Loucy (cell line): ENCODE results near the gene OR2V1.
"Not testable (repeated sequence)": the region's sequence is repeated elsewhere in the genome, so short reads cannot be mapped to it uniquely, and the experiment has no call there.

Source experiments
- H2AFZ ChIP-seq: fragments of 200-600 bp; sonication (generic); 2 replicates; pipeline ENCODE4 v1.6.0; 2016; ENCODE audit warnings: antibody characterized with exemption, mild to moderate bottlenecking, low read length, moderate library complexity
- H3F3A ChIP-seq: fragments of 200-600 bp; 2 replicates; pipeline ENCODE4 v1.6.0; 2016; ENCODE audit warnings: antibody characterized with exemption, low read depth, mild to moderate bottlenecking
- H3K27me3 ChIP-seq: fragments of 200-600 bp; sonication (generic); 2 replicates; pipeline ENCODE4 v1.6.1; 2014; ENCODE audit warnings: low read length, mild to moderate bottlenecking; ENCODE audit not compliant: insufficient read depth, poor library complexity, severe bottlenecking
- H3K36me3 ChIP-seq: fragments of 200-600 bp; sonication (generic); 2 replicates; pipeline ENCODE4 v1.6.1; 2016; ENCODE audit warnings: low read length; ENCODE audit not compliant: insufficient read depth
- H3K4me1 ChIP-seq: fragments of 200-600 bp; sonication (generic); 2 replicates; pipeline ENCODE4 v1.5.1; 2014; ENCODE audit warnings: low read length, mild to moderate bottlenecking; ENCODE audit not compliant: insufficient read depth, poor library complexity, severe bottlenecking
- H3K4me2 ChIP-seq: fragments of 200-600 bp; sonication (generic); 2 replicates; pipeline ENCODE4 v1.6.0; 2014; ENCODE audit warnings: antibody characterized with exemption, low read length, low read depth, mild to moderate bottlenecking; ENCODE audit not compliant: poor library complexity, severe bottlenecking
- H3K4me3 ChIP-seq: fragments of 200-600 bp; sonication (generic); 2 replicates; pipeline ENCODE4 v1.5.1; 2014; ENCODE audit warnings: low read length, mild to moderate bottlenecking, mixed read lengths; ENCODE audit not compliant: poor library complexity, severe bottlenecking
- H3K79me2 ChIP-seq: fragments of 200-600 bp; sonication (generic); 2 replicates; pipeline ENCODE4 v1.6.1; 2014; ENCODE audit warnings: low read length; ENCODE audit not compliant: insufficient read depth
- H3K9ac ChIP-seq: fragments of 200-600 bp; sonication (generic); 2 replicates; pipeline ENCODE4 v1.6.0; 2014; ENCODE audit warnings: mild to moderate bottlenecking, low read depth, low read length, moderate library complexity; ENCODE audit not compliant: poor library complexity, severe bottlenecking
- H3K9me2 ChIP-seq: fragments of 200-600 bp; sonication (generic); replicated peaks from 2 replicates; pipeline ENCODE4 v1.6.1; 2016; ENCODE audit warnings: low read depth, low read length, mixed read lengths
- H3K9me3 ChIP-seq: fragments of 200-600 bp; sonication (generic); 2 replicates; pipeline ENCODE4 v1.6.1; 2014; ENCODE audit warnings: mild to moderate bottlenecking, antibody characterized with exemption, low read length, low read depth; ENCODE audit not compliant: insufficient read depth
- H4K20me1 ChIP-seq: fragments of 200-600 bp; sonication (generic); 2 replicates; pipeline ENCODE4 v1.6.0; 2014; ENCODE audit warnings: antibody characterized with exemption, low read length, mild to moderate bottlenecking; ENCODE audit not compliant: insufficient read depth, poor library complexity, severe bottlenecking
- EZH2phosphoT487 ChIP-seq: fragments of 200-600 bp; IDR thresholded peaks from 2 replicates; pipeline ENCODE4 v1.6.1; 2018; ENCODE audit warnings: antibody characterized with exemption, mild to moderate bottlenecking, moderate library complexity, borderline replicate concordance
- TF ChIP-seq, protein P1 (sequence below): fragments of 200-600 bp; sonication (generic); conservative IDR thresholded peaks from 2 replicates; pipeline ENCODE4 v1.5.1; 2014; ENCODE audit warnings: mild to moderate bottlenecking, antibody characterized with exemption, low read length

The OR2V1 gene

DNA sequence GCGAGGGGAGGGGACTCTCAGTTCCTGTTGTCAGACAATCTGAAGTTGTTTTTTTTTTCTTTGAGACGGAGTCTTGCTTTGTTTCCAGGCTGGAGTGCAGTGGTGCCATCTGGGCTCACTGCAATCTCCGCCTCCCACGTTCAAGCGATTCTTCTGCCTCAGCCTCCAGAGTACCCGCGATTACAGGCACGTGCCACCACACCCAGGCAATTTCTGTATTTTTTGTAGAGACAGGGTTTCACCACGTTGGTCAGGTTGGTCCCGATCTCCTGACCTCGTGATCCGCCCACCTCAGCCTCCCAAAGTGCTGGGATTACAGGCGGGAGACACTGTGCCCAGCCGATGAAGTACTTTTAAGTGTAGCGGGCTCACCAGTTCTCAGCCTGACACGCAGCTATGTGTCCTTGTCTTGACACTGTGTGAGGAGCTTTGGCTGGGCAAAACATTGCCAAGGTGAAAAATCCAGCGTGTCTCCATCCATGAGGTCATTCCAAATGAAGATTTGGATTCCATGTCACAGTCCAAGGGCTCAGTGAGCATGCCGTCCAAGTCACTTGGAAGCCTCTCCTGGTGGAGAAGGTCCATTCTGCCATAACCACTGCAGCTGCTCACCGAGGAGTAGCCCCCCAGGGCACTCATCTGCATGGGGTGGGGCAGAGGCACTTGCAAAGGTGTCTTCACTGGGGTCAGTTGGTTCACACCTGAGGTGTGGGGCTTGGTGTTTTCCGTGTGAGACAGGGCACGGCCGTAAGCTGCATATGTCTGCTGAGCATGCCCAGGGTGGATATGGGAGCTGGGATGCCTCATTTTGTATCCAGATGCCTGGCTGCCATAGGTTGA, 32.0 kb downstream of the OR2V1 start:
- Histone ChIP-seq H3K4me1 (no peaks in the 10 kb centered on the region), H3K9me3 (no peaks in the 10 kb centered on the region), H3K9ac (no peak overlapping the region), H4K20me1 (no peaks in the 10 kb centered on the region), H3K4me2 (no peak overlapping the region), H3K4me3 (no peak overlapping the region), H3K79me2 (no peaks in the 10 kb centered on the region), H3K9me2 (no peaks in the 10 kb centered on the region), H2AFZ (no peak overlapping the region), H3K36me3 (no peaks in the 10 kb centered on the region), H3K27me3 (no peaks in the 10 kb centered on the region), H3F3A (no peaks in the 10 kb centered on the region)
- TF ChIP-seq EZH2phosphoT487, result no peak
- TF ChIP-seq, protein P1, sequence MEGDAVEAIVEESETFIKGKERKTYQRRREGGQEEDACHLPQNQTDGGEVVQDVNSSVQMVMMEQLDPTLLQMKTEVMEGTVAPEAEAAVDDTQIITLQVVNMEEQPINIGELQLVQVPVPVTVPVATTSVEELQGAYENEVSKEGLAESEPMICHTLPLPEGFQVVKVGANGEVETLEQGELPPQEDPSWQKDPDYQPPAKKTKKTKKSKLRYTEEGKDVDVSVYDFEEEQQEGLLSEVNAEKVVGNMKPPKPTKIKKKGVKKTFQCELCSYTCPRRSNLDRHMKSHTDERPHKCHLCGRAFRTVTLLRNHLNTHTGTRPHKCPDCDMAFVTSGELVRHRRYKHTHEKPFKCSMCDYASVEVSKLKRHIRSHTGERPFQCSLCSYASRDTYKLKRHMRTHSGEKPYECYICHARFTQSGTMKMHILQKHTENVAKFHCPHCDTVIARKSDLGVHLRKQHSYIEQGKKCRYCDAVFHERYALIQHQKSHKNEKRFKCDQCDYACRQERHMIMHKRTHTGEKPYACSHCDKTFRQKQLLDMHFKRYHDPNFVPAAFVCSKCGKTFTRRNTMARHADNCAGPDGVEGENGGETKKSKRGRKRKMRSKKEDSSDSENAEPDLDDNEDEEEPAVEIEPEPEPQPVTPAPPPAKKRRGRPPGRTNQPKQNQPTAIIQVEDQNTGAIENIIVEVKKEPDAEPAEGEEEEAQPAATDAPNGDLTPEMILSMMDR, result no peak

DNA sequence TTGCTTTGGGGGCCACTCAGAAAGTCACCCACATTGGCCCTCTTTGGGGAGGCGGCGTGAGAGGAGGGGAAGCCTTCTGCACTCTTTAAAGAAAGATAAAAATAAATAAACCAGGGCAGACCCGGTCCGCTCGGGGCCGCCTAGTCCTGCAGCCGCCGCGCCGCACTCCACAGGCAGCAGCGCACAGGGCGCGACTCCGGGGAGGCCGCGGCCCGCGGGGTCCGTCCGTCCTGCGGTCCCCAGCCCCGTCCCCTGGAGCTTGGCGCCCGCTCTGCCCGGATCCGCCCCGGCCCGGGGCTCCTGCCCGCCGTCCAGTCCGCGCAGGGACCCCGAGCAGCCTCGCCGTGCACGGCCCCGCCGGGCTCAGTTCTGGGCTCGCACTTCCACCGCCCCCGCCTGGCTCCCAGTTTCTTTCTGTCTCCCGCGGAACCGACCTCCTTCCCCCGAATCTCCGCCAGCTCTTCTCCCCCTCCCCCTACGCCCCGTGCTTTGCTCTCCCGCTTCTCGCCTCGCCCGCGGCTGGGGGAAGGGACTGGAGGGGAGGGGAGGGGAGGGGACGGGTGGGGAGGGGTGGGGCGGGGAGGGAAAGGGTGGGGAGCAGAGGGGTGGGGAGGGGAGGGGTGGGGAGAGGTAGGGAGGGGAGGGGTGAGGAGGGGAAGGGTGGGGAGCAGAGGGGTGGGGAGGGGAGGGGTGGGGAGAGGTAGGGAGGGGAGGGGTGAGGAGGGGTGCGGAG, 33.0 kb downstream of the OR2V1 start:
- not testable (repeated sequence) for H3K79me2 ChIP-seq, H3K4me2 ChIP-seq, H3F3A ChIP-seq, H3K36me3 ChIP-seq, H4K20me1 ChIP-seq, H3K9me2 ChIP-seq, H3K27me3 ChIP-seq, H3K4me1 ChIP-seq, H2AFZ ChIP-seq, H3K4me3 ChIP-seq, H3K9ac ChIP-seq, H3K9me3 ChIP-seq

DNA sequence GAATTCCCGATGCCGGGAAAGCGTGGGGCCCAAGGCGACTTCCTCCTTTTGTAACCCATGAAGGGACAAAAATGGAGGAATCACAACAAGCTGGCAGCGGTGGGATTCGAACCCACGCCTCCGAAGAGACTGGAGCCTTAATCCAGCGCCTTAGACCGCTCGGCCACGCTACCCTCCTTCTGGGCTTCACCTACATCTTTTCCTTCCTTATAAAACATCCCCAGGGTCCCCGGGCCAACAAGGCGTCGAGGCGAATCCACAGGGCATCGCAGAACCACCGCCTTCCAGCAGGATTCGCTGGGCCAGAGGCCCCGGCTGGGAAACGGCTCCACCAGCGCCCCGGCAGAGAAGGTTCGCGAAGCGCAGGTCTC, 33.6 kb downstream of the OR2V1 start:
- not testable (repeated sequence) for H3K9me2 ChIP-seq, H2AFZ ChIP-seq, H3K9me3 ChIP-seq, H3K79me2 ChIP-seq, H3F3A ChIP-seq, H3K27me3 ChIP-seq, H3K36me3 ChIP-seq, H3K4me3 ChIP-seq, H3K9ac ChIP-seq, H4K20me1 ChIP-seq, H3K4me1 ChIP-seq, H3K4me2 ChIP-seq

DNA sequence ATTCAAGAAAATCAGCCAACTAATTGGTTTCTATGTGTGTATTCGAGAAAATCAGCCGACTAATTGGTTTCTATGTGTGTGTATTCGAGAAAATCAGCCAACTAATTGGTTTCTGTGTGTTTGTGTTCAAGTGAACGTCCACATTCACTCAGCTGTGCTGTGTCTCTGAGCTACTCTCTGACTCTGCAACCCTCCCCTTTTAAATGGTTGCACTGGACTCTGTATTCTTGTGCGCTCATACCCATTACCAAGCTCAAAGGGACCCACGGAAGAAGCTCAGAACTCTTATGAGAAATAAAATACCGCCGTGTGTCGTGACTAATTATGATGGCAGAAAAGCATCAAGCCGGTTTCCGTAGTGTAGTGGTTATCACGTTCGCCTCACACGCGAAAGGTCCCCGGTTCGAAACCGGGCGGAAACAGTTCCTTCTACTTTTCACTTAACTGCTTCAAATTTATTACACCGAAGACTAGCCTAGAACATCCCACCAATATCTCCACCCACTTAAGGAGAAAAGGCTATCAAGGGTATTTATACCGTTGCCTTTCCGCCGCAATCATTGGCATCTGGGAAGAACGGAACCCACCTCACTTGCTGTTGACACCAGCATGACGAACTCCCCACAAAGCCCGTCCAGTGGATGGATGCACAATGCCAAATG, 34.1 kb downstream of the OR2V1 start:
- not testable (repeated sequence) for H3K79me2 ChIP-seq, H3K9me3 ChIP-seq, H3K4me1 ChIP-seq, H3K9me2 ChIP-seq, H4K20me1 ChIP-seq, H3F3A ChIP-seq, H2AFZ ChIP-seq, H3K4me2 ChIP-seq, H3K4me3 ChIP-seq, H3K9ac ChIP-seq, H3K36me3 ChIP-seq, H3K27me3 ChIP-seq

DNA sequence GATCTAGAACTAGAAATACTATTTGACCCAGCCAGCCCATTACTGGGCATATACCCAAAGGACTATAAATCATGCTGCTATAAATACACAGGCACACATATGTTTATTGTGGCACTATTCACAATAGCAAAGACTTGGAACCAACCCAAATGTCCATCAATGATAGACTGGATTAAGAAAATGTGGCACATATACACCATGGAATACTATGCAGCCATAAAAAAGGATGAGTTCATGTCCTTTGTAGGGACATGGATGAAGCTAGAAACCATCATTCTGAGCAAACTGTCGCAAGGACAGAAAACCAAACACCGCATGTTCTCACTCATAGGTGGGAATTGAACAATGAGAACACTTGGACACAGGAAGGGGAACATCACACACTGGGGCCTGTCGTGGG, 35.8 kb downstream of the OR2V1 start:
- H3K4me1 ChIP-seq, H3K27me3 ChIP-seq, H4K20me1 ChIP-seq, H3F3A ChIP-seq, H3K4me2 ChIP-seq, H3K9me3 ChIP-seq, H3K36me3 ChIP-seq, H3K9me2 ChIP-seq, H3K4me3 ChIP-seq, H3K79me2 ChIP-seq, H2AFZ ChIP-seq, H3K9ac ChIP-seq: not testable (repeated sequence)
